Measurements from ENCODE around the gene SPHK1. TPM values are rescaled to one million over a fixed set of nuclear protein-coding genes. Genes with fewer than 3 reads are reported as not detected.

Gene SPHK1
- total RNA-seq, 3 donors from 2014 or later = 16.9 to 22.2 (median 17.4) TPM

DNA sequence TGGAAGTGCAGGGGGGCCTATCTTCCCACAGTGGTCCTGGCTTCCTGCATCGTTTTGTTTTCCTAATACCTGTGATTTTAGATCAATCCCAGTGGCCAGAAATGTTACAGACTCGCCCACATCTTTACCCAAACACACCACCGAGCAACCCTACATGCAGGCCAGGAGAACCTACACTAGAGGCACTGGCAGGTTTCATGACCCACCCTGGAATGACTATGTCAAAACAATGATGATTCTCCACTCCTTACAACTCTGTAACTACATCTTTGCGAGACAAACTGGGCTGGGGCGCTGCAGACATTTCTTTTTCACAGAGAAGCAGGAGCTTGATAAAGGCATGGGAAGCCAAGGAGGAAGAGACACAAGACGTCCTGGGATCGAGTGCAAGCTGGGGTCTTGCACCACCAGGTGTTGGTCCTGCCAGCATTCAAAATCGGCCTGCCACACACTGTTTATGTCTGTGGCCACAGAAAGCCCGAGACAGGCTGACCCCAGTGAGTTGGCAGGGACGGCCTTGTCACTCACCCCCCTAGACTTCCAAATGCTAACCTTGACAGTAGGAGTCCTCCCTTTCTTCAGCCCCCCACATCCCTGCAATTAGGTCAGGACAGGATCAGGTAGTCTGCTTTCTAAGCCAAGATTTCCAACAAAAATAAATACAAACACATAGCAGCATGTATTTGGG lies 36.1 kb downstream of the SPHK1 start:
- ATAC-seq (no peak), DNase-seq (no peak)
- Mint-ChIP-seq H3K4me3 (no peak overlapping the region), H3K27me3 (ENCODE audit: low read depth) (no peaks in the 10 kb centered on the region), H3K4me1 (ENCODE audit: low read depth) (peaks cover 25% of the 10 kb centered on the region), H3K9me3 (no peaks in the 10 kb centered on the region), H3K36me3 (ENCODE audit: insufficient read depth) (peaks cover 14% of the 10 kb centered on the region)

DNA sequence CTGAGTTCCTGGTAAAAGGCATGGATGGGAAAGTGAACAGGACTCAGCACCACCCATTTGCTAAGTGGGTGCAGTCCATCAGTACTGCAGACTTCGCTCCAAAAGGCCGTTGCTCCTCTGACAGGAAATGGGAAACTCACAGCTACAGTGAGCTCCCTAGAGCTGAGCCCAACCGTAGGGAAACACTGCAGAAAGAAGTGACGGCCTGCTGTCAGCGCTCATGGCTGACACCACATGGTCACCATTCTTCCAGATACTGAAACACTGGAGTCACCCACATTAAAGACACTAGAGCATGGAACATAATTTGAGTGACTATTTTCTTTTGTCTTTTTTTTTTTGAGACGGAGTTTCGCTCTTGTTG lies 36.6 kb downstream of the SPHK1 start:
- H3K9me3 Mint-ChIP-seq = no peaks in the 10 kb centered on the region
- peaks cover 28% of the 10 kb centered on the region for H3K4me1 Mint-ChIP-seq (ENCODE audit: low read depth)
- peaks cover 14% of the 10 kb centered on the region for H3K36me3 Mint-ChIP-seq (ENCODE audit: insufficient read depth)
- no peaks in the 10 kb centered on the region for H3K27me3 Mint-ChIP-seq (ENCODE audit: low read depth)
- no peak for DNase-seq
- no peak overlapping the region for H3K4me3 Mint-ChIP-seq
- ATAC-seq = no peak

DNA sequence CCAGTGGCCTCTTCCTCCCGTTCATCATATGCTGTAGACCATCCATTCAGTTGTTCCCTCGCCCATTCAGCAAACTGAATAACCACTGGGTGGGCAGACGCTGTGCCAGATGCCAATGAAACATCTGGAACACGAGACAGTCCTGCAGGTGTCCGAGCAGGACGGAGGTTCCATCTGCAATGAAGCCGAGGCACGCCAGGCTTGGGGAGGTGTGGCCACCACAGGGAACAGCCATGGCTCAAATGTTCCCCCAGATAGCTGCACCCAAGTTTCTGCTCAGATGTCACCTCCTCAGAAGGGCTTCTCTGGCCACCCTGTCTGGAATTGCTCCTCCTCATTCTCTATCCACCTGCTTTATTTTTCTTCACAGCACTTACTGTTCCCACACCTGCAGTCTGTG lies 38.0 kb downstream of the SPHK1 start:
- Mint-ChIP-seq H3K4me1 (ENCODE audit: low read depth) (peaks cover 35% of the 10 kb centered on the region), H3K36me3 (ENCODE audit: insufficient read depth) (peaks cover 11% of the 10 kb centered on the region), H3K27me3 (ENCODE audit: low read depth) (no peaks in the 10 kb centered on the region), H3K4me3 (no peak overlapping the region), H3K9me3 (no peaks in the 10 kb centered on the region)
- DNase-seq (no peak), ATAC-seq (no peak)

DNA sequence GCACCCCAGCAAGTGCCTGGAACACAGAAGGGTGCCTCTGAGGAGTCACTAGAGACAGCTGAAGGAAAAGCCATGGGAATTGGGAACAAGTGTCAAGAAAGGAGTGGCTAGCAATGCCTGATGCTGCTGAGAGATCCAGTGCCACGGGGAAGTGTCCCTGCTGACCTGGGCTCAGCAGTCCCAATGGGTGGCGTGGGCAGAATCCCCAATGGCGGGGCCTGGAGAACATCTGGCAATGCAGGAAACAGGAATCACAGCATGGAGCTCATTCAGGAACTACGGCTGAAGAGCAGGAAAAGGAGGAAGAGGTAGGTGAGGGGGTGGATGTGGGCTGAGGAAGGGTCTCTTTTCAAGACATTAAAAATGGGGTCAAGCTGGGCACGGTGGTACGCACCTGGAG lies 38.5 kb downstream of the SPHK1 start:
- H3K9me3 Mint-ChIP-seq = no peaks in the 10 kb centered on the region
- peaks cover 31% of the 10 kb centered on the region for H3K4me1 Mint-ChIP-seq (ENCODE audit: low read depth)
- ATAC-seq = no peak
- no peak for DNase-seq
- H3K4me3 Mint-ChIP-seq = no peak overlapping the region
- H3K27me3 Mint-ChIP-seq (ENCODE audit: low read depth) = no peaks in the 10 kb centered on the region
- H3K36me3 Mint-ChIP-seq (ENCODE audit: insufficient read depth) = peaks cover 7% of the 10 kb centered on the region

DNA sequence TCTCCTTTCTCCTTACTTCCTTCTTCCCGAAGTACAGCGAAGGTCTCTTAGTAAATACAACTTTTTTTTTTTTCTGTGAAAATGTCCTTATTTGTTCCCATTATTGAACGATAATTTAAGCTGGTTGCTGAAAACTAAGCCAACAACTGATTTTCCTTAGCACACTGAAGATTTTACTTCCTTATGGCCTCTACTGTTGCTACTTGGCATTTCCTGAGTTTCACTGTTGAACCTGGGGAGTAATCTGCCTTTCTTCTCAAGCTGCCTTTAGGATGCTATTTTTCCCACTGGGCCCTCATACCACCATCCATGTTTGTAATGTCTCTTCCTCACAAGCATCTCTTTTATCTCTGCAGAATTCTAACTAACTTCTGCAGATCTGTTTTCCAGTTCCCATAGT lies 42.4 kb downstream of the SPHK1 start:
- Mint-ChIP-seq H3K4me1 (ENCODE audit: low read depth) (peaks cover 26% of the 10 kb centered on the region), H3K4me3 (no peak overlapping the region), H3K36me3 (ENCODE audit: insufficient read depth) (peaks cover 16% of the 10 kb centered on the region), H3K9me3 (no peaks in the 10 kb centered on the region), H3K27me3 (ENCODE audit: low read depth) (no peaks in the 10 kb centered on the region)
- no peak for ATAC-seq
- DNase-seq = no peak

DNA sequence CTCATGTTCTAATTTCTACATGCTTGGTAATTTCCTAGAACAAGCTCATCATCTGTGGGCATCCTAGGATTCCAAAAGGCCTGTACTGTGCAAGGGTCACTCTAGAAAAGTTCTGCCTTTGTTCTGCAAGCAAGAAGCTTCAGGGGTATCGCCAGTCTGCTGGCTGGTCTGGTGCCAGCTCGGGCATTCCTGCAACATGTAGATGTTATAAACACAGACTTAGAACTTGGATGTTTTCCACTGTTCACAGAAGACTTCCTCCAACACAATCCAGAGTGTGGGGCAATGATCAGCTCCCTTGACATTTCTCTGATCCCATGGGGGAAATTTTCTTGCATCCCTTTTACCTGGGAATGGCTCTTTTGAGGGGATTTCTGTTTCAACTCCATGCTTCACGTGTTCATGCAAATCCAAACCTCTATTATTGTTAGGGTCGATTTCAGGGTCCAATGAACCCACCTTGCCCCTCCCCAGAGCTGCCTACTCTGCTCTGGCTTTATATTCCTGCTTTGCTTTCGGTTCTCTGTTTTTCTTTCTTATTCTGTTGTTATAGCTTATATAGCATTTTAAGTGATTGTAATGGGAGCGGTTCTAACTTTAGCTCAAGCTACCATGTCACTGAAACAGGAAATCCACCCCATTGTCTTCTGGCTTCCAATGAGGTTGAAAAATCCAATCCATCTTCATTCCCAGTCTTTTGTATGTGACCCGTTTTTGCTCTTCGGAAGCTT lies 43.3 kb downstream of the SPHK1 start:
- peaks cover 29% of the 10 kb centered on the region for H3K4me1 Mint-ChIP-seq (ENCODE audit: low read depth)
- DNase-seq (no peak), ATAC-seq (no peak)
- no peaks in the 10 kb centered on the region for H3K27me3 Mint-ChIP-seq (ENCODE audit: low read depth)
- no peak overlapping the region for H3K4me3 Mint-ChIP-seq
- H3K9me3 Mint-ChIP-seq = no peaks in the 10 kb centered on the region
- peaks cover 14% of the 10 kb centered on the region for H3K36me3 Mint-ChIP-seq (ENCODE audit: insufficient read depth)

DNA sequence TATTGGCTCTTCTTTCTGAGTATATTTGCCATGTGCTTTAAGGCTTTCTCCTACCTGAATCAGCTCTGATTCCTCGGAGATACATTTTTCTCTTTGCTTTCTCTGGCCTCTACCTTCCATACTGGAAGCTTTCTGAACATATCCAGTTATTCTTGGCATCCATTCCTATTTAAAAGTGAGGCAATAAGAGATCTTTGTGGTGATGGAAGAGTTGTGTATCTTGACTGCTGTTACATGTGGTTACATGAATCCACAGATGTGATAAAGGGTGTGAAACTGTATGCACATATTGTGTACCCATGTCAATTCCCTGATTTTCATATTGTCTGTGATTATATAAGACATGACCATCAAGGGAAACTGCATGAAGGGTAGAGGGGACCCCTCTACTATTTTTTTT lies 44.1 kb downstream of the SPHK1 start:
- no peak for ATAC-seq
- Mint-ChIP-seq H3K9me3 (no peaks in the 10 kb centered on the region), H3K27me3 (ENCODE audit: low read depth) (no peaks in the 10 kb centered on the region), H3K4me3 (no peak overlapping the region), H3K36me3 (ENCODE audit: insufficient read depth) (peaks cover 10% of the 10 kb centered on the region), H3K4me1 (ENCODE audit: low read depth) (peaks cover 26% of the 10 kb centered on the region)
- DNase-seq = no peak

DNA sequence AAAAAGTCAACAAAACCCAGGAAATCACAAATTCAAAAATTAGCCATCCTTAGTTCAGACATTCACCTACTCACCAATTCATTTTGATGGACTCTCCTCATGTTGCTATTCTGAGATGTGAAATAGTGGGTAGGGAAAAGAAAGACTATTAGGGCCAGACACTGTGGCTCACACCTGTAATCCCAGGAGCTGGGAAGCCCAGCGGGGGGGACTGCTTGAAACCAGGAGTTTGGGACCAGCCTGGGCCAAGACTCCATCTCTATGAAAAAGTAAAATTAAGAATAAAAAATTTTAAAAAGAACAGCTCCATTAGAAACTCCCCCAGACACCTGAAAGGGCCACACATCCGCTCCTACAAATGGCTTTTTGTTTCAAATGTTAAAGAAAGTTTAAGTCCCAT lies 47.1 kb downstream of the SPHK1 start:
- Mint-ChIP-seq H3K36me3 (ENCODE audit: insufficient read depth) (peaks cover 12% of the 10 kb centered on the region), H3K4me3 (no peak overlapping the region), H3K27me3 (ENCODE audit: low read depth) (no peaks in the 10 kb centered on the region), H3K4me1 (ENCODE audit: low read depth) (peaks cover 24% of the 10 kb centered on the region), H3K9me3 (no peaks in the 10 kb centered on the region)
- ATAC-seq (no peak), DNase-seq (no peak)

DNA sequence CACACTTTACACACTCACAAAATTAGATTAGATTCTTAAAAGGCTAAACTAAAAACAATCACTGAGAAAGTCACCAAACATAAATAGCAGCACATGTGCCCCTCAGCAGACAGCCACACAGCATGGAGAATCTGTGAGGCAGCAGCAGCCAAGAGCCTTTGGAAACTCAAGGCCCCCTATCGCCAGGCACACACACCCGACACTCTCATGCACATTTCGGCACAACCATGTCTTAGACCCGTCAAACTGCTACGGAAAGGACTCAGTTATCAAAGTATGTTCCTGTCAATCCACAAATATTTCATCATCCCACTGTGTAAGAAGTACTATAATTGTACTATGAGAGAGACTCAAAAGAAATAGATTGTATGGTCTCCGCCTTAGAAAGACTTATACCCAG lies 47.6 kb downstream of the SPHK1 start:
- Mint-ChIP-seq H3K27me3 (ENCODE audit: low read depth) (no peaks in the 10 kb centered on the region), H3K36me3 (ENCODE audit: insufficient read depth) (peaks cover 12% of the 10 kb centered on the region), H3K9me3 (no peaks in the 10 kb centered on the region), H3K4me3 (no peak overlapping the region), H3K4me1 (ENCODE audit: low read depth) (peaks cover 19% of the 10 kb centered on the region)
- no peak for ATAC-seq
- no peak for DNase-seq

DNA sequence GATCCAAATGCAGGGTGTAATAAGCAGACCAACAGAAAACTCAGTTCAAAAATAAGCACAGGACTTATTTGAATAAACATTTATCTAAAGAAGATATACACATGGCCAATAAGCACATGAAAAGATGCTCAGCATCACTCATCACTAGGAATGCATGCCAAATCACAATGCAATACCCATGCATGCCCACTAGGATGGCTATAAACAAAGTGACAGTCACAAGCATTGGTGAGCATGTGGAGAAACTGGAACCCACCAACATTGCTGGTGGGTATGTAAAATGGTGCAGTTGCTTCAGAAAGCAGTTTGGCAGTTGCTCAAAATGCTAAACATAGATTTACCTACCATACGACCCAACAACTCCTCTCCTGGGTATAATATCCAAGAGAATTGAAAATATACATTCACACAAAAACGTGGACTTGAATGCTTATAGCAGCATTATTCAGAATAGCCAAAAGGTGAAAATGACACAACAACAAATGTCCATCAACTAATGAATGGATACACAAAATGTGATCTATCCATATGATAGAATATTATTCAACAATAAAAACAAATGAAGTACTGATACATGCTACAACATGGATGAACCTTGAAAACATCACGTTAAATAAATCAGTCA lies 48.4 kb downstream of the SPHK1 start:
- ATAC-seq (peak in 1 of 2 donors; percentile 57), DNase-seq (no peak)
- Mint-ChIP-seq H3K4me3 (no peak overlapping the region), H3K27me3 (ENCODE audit: low read depth) (no peaks in the 10 kb centered on the region), H3K4me1 (ENCODE audit: low read depth) (peaks cover 17% of the 10 kb centered on the region), H3K9me3 (no peaks in the 10 kb centered on the region), H3K36me3 (ENCODE audit: insufficient read depth) (peaks cover 12% of the 10 kb centered on the region)

DNA sequence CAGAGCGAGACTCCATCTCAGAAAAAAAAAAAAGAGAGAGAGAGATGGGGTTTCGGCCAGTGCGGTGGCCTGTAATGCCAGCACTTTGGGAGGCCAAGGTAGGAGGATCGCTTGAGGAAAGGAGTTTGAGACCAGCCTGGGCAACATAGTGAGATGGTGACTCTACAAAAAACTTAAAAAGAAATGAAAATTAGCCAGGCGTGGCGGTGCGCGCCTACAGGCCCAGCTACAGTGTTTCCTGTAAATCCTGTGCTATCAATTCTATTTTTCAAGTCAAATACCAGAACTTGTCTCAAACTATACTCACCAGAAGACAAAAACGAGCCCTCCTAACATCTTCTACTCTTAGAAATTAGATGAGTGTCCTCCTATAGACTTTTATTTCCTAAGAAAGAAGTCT lies 49.3 kb downstream of the SPHK1 start:
- no peak for DNase-seq
- H3K4me1 Mint-ChIP-seq (ENCODE audit: low read depth) = peaks cover 14% of the 10 kb centered on the region
- ATAC-seq = no peak
- H3K36me3 Mint-ChIP-seq (ENCODE audit: insufficient read depth) = peaks cover 6% of the 10 kb centered on the region
- no peaks in the 10 kb centered on the region for H3K9me3 Mint-ChIP-seq
- no peak overlapping the region for H3K4me3 Mint-ChIP-seq
- no peaks in the 10 kb centered on the region for H3K27me3 Mint-ChIP-seq (ENCODE audit: low read depth)

DNA sequence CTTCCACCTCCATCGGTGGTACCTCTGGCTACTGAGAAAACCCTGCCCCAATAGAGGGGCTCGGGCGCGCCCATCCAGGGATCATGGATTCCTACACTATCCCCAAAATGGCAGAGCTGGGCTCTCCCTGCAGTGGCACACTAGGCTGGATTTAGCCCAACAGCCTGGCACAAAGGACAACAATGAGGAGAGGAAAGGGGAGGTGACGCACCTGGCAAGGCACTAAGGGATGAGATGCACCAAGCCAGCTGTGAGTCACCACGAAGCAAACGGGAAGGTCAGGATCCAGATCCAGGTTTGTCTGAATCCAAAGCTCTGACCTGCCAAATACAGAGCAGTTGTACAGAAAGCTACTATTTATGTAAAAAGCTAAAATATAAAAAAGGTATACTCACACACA lies 50.5 kb downstream of the SPHK1 start:
- ATAC-seq (no peak), DNase-seq (no peak)
- Mint-ChIP-seq H3K27me3 (ENCODE audit: low read depth) (no peaks in the 10 kb centered on the region), H3K36me3 (ENCODE audit: insufficient read depth) (peaks cover 8% of the 10 kb centered on the region), H3K4me1 (ENCODE audit: low read depth) (peaks cover 16% of the 10 kb centered on the region), H3K4me3 (no peak overlapping the region), H3K9me3 (no peaks in the 10 kb centered on the region)

DNA sequence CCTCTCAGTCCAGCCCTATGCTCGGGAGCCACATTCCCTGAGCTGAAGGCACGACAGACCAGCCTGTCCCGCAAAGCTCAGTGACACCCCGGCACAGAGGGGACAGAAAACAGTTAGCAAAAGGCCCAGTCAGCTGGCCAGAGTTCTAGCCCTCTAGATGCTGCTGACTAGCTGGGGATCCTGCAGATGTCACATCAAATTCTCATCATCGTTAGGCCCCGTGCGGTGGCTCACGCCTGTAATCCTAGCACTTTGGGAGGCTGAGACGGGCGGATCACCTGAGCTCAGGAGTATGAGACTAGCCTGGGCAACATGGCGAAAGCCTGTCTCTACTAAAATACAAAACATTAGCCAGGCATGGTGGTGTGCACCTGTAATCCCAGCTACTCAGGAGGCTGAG lies 51.3 kb downstream of the SPHK1 start:
- DNase-seq = no peak
- no peaks in the 10 kb centered on the region for H3K27me3 Mint-ChIP-seq (ENCODE audit: low read depth)
- H3K36me3 Mint-ChIP-seq (ENCODE audit: insufficient read depth) = peaks cover 6% of the 10 kb centered on the region
- H3K4me1 Mint-ChIP-seq (ENCODE audit: low read depth) = peaks cover 17% of the 10 kb centered on the region
- ATAC-seq = no peak
- no peaks in the 10 kb centered on the region for H3K9me3 Mint-ChIP-seq
- no peak overlapping the region for H3K4me3 Mint-ChIP-seq
